Large intestine (tissue), 3 donors: ENCODE measurements around the gene KCNQ5. TPM values are rescaled to one million over a fixed set of nuclear protein-coding genes. Genes with fewer than 3 reads are reported as not detected.
"Not testable (repeated sequence)": the region's sequence is repeated elsewhere in the genome, so short reads cannot be mapped to it uniquely, and the experiment has no call there.

Source experiments
- DNase-seq, 2 donors: peaks; one replicate each; pipeline versions ENCODE4 v3.0.0 to v3.0.0-alpha.2; 2013
- H3K27ac ChIP-seq: one replicate; pipeline ENCODE4 v1.5.1; 2013; ENCODE audit warnings: low read length
- H3K27me3 ChIP-seq: 2 replicates; pipeline ENCODE4 v1.6.1; 2013; ENCODE audit warnings: low read length; ENCODE audit not compliant: control insufficient read depth, insufficient read depth
- H3K36me3 ChIP-seq: 2 replicates; pipeline ENCODE4 v1.6.1; 2013; ENCODE audit warnings: low read length; ENCODE audit not compliant: control insufficient read depth, insufficient read depth
- H3K4me1 ChIP-seq: one replicate; pipeline ENCODE4 v1.6.1; 2013; ENCODE audit warnings: low read length; ENCODE audit not compliant: control insufficient read depth, insufficient read depth
- H3K4me3 ChIP-seq: one replicate; pipeline ENCODE4 v1.5.1; 2013; ENCODE audit warnings: low read length
- H3K9me3 ChIP-seq: one replicate; pipeline ENCODE4 v1.6.1; 2013; ENCODE audit warnings: mild to moderate bottlenecking, low read depth, low read length, moderate library complexity; ENCODE audit not compliant: control insufficient read depth
- WGBS: methylation state at CpG from one replicate; pipeline ENCODE4 v1.1.5; 2013; ENCODE audit warnings: low lambda C conversion rate; ENCODE audit not compliant: insufficient coverage; 5-methylcytosine and 5-hydroxymethylcytosine counted together
- polyA plus RNA-seq: library from polyadenylated mRNA; unstranded; fragments of 120-200 nt; gene quantifications from one replicate; pipeline ENCODE4 v1.2.1, GENCODE V29; 2013

The KCNQ5 gene
- polyA plus RNA-seq, 1 donor = 3.4 TPM

DNA sequence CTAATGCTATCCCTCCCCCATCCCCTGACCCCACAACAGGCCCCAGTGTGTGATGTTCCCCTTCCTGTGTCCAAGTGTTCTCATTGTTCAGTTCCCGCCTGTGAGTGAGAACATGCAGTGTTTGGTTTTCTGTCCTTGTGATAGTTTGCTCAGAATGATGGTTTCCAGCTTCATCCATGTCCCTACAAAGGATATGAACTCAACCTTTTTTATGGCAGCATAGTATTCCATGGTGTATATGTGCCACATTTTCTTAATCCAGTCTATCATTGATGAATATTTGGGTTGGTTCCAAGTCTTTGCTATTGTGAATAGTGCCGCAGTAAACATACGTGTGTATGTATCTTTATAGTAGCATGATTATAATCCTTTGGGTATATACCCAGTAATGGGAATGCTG is 356.9 kb downstream of the KCNQ5 start:
- not testable (repeated sequence) for H3K27ac ChIP-seq, H3K4me1 ChIP-seq, DNase-seq, H3K9me3 ChIP-seq, H3K27me3 ChIP-seq, H3K36me3 ChIP-seq, H3K4me3 ChIP-seq
- WGBS = no CpG with 5 or more reads among the region's 3 CpGs

DNA sequence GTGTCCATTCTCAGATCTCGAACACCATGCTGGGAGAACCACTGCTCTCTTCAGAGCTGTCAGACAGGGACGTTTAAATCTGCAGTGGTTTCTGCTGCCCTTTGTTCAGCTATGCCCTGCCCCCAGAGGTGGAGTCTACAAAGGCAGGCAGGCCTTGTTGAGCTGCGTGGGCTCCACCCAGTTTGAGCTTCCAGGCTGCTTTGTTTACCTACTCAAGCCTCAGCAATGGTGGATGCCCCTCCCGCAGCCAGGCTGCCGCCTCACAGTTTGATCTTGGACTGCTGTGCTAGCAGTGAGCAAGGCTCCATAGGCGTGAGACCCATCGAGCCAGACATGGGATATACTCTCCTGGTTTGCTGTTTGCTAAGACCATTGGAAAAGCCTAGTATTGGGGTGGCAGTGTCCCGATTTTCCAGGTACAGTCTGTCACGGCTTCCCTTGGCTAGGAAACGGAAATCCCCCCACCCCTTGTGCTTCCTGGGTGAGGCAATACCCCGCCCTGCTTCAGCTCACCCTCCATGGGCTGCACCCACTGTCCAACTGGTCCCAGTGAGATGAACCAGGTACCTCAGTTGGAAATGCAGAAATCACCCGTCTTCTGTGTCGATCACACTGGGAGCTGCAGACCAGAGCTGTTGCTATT is 362.4 kb downstream of the KCNQ5 start:
- WGBS = no CpG with 5 or more reads among the region's 13 CpGs
- not testable (repeated sequence) for DNase-seq

DNA sequence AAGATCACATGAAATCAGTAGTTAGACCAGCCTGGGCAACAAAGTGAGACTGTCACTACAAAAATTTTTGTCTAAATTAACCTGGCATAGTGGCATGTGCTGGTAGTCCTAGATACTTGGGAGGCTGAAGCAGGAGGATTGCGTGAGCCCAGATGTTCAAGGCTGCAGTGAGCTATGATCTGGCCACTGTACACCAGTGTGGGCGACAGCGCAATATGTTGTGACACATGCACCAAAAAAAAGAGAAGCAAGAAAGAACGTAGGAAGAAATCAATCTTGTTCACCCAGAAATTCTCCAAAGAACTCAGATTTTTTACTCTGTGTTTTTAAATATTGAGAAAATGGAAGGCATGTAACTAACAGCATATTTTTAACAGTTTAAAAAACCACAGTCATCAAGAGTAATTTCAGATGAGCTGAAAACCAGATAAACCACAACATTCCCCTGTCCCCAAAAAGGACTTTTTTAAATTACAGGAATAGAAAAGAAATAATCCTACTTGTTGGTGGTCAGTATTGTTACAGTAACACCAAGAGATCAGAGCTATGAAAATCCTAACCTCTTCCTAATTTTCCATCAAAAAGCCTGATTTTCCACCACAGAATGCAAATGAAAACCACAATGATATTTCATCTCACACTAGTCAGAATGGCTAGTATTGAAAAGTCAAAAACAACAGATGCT is 363.3 kb downstream of the KCNQ5 start:
- DNase-seq = no peak
- H3K27ac ChIP-seq = no peak overlapping the region
- no peak overlapping the region for H3K4me3 ChIP-seq
- WGBS = 80% methylated on average over 1 of the region's 4 CpGs
- H3K36me3 ChIP-seq = no peaks in the 10 kb centered on the region
- H3K27me3 ChIP-seq = no peaks in the 10 kb centered on the region
- H3K9me3 ChIP-seq = no peaks in the 10 kb centered on the region
- no peaks in the 10 kb centered on the region for H3K4me1 ChIP-seq

More for the DNA sequence above, 362.4 kb downstream of the KCNQ5 start:
- H3K9me3 ChIP-seq, H3K4me1 ChIP-seq, H3K27me3 ChIP-seq, H3K36me3 ChIP-seq, H3K27ac ChIP-seq, H3K4me3 ChIP-seq: not testable (repeated sequence)

DNA sequence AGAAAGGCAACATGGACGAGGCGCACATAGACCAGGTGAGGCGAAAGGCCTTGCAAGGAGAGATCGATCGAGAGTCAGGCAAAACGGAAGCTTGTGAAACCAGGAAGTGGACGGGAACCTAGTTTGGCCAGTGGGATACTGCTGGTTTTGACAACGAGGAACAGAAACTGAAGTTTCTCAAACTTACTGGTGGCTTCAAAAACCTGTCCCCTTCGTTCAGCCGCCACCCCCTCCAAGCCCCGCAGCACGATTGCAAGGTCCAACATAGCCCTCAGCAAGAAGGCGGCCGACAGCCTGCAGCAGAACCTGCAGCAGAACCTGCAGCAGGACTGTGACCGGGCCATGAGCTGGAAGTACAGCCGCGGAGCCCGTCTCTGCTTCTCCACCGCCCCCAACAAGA is 365.4 kb downstream of the KCNQ5 start:
- DNase-seq = no peak
- Histone ChIP-seq H3K27ac (no peak overlapping the region), H3K4me3 (no peak overlapping the region), H3K27me3 (no peaks in the 10 kb centered on the region), H3K4me1 (no peaks in the 10 kb centered on the region), H3K36me3 (no peaks in the 10 kb centered on the region), H3K9me3 (no peaks in the 10 kb centered on the region)
- 73% methylated on average over 3 of the region's 19 CpGs for WGBS

DNA sequence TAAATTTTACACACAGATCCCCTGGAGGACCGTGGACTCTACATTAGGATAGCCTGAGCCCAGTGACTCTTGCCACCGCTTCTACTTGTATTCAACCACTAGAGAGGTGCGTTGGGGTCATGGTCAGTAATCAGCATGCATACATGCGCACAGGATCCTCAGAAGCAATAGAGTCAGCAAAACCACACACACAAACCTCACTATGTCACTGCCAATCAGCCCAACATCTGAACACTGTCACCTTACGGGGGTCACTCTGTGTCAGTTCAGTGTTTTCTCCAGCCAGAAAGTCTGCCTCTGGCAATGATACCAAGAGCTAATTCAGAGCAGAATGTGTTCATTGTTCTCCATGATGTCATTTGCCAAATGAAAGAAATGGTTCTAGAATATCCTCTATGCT is 378.1 kb downstream of the KCNQ5 start:
- H3K27ac ChIP-seq = no peak overlapping the region
- no CpG with 5 or more reads among the region's 5 CpGs for WGBS
- H3K4me3 ChIP-seq = no peak overlapping the region
- H3K36me3 ChIP-seq = no peaks in the 10 kb centered on the region
- no peaks in the 10 kb centered on the region for H3K9me3 ChIP-seq
- H3K4me1 ChIP-seq = no peaks in the 10 kb centered on the region
- no peaks in the 10 kb centered on the region for H3K27me3 ChIP-seq
- DNase-seq = no peak

DNA sequence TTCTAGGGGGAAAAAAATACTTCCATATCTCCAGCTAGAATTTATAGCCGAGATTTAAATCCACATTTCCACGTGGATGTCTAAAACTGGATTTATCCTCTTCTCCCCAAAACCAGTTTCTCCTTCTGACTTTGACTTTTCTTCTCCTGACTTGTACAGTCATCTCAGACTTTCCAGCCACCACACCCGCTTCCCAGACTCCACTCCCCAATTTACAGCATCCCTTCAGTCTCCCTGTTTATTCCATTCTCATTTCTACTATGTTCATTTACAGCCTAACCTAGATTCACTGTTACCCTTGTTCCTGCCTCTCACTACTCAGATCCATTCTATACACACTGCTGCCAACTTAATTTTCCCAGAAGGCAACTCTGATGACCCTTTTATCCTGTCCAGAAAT is 378.6 kb downstream of the KCNQ5 start:
- no peak overlapping the region for H3K4me3 ChIP-seq
- H3K9me3 ChIP-seq = no peaks in the 10 kb centered on the region
- no peaks in the 10 kb centered on the region for H3K4me1 ChIP-seq
- H3K36me3 ChIP-seq = no peaks in the 10 kb centered on the region
- H3K27me3 ChIP-seq = no peaks in the 10 kb centered on the region
- 94% methylated on average over 2 of the region's 3 CpGs for WGBS
- H3K27ac ChIP-seq = no peak overlapping the region
- no peak for DNase-seq

DNA sequence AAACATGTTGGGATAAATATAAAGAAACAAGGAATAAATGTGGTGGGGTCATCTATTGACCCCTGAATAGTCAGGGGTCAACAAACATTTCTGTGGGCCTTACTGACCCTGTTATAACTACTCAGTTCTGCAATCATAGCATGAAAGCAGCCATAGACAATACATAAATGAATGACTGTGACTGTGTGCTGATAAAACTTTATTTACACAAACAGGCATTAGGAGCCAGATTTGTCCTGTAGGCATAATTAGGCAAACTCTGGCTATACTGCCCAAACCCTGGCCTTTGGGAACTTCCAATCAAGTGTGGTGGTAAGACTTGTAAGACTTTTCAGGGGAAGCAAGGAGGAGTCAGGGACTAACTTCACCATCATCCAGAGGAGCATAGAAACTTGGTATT is 380.7 kb downstream of the KCNQ5 start:
- Histone ChIP-seq H3K27me3 (no peaks in the 10 kb centered on the region), H3K4me1 (no peaks in the 10 kb centered on the region), H3K27ac (no peak overlapping the region), H3K36me3 (no peaks in the 10 kb centered on the region), H3K9me3 (no peaks in the 10 kb centered on the region), H3K4me3 (no peak overlapping the region)
- no peak for DNase-seq

DNA sequence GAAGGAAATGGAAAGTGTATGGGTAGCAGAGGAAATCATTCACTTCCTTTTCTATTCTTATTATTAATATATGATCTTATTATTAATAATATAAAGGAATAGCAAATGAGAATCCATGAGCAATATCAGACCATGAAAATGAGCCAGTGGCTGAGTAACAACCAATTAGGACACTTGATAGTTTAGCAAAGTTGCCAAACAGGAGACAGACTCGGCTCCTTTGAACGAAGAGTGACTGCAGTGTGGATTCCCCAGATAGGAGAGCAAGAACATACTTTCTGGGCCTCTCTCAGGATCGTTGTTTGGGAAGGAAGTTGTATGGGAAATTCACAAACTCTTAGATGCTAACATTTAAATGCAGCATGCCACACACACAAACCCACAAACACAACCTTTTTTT is 381.4 kb downstream of the KCNQ5 start:
- Histone ChIP-seq H3K36me3 (no peaks in the 10 kb centered on the region), H3K27ac (no peak overlapping the region), H3K27me3 (no peaks in the 10 kb centered on the region), H3K9me3 (no peaks in the 10 kb centered on the region), H3K4me1 (no peaks in the 10 kb centered on the region), H3K4me3 (no peak overlapping the region)
- no peak for DNase-seq
- WGBS = no CpG with 5 or more reads among the region's 3 CpGs

DNA sequence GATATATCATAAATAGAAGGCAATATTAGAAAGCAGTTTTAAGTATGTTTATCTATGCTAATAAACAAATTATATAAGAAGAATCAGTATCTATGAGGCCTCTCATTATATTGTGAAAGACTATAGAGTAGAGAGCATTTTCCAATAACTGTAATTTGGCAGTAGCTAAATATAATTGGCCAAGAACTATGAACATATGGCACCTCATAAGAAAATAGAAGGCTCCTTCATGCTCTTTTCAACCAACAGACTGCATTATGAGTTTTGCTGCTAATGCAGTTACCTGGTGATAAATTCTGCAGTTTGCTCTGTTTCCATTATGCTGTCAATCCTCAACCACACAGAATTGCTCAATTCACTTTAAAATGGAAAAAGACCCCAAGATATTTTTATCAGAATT is 382.4 kb downstream of the KCNQ5 start:
- no peaks in the 10 kb centered on the region for H3K36me3 ChIP-seq
- no peak overlapping the region for H3K4me3 ChIP-seq
- DNase-seq = no peak
- no peaks in the 10 kb centered on the region for H3K4me1 ChIP-seq
- H3K27ac ChIP-seq = no peak overlapping the region
- no peaks in the 10 kb centered on the region for H3K27me3 ChIP-seq
- H3K9me3 ChIP-seq = no peaks in the 10 kb centered on the region

DNA sequence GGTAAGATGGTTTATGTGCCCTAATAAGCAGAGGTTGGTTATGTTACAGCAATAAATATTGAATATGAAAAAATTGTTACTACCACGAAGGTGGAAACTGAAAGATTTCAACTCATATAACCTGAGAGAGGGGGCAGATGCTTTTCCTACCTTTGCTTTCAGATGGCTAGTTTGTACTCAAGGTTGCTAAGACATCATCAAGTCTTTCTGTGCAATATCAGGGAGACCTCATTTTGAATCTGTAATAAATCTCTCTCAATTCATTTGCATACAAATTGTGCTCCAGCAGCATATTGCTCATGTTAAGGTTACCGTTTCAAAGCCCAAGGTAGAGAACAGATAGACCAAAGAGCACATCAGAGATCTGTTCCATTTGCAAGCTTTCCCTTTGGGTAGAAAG is 383.0 kb downstream of the KCNQ5 start:
- DNase-seq = no peak
- Histone ChIP-seq H3K36me3 (no peaks in the 10 kb centered on the region), H3K4me1 (no peaks in the 10 kb centered on the region), H3K27me3 (no peaks in the 10 kb centered on the region), H3K9me3 (no peaks in the 10 kb centered on the region), H3K4me3 (no peak overlapping the region), H3K27ac (no peak overlapping the region)
- no CpG with 5 or more reads among the region's 2 CpGs for WGBS

DNA sequence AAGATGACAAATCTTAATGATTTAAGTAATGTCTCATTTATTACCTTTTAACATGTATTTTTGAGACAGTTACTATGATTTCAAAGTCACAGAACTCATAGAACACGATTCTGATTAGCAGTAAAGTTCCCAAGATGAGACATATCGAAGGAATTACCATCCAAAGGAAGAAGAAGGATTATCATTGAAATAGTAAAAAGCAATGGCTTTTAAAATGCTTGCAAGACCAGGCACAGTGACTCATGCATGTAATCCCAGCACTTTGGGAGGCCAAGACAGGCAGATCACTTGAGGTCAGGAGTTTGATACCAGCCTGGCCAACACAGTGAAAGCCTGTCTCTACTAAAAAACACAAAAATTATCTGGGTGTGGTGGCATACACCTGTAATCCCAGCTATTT is 384.3 kb downstream of the KCNQ5 start:
- H3K27me3 ChIP-seq = no peaks in the 10 kb centered on the region
- H3K9me3 ChIP-seq = no peaks in the 10 kb centered on the region
- no peaks in the 10 kb centered on the region for H3K4me1 ChIP-seq
- H3K36me3 ChIP-seq = no peaks in the 10 kb centered on the region
- DNase-seq = no peak
- no CpG with 5 or more reads among the region's 2 CpGs for WGBS
- H3K27ac ChIP-seq = no peak overlapping the region
- H3K4me3 ChIP-seq = no peak overlapping the region
